Calu3 (cell line): ENCODE results near the gene SCGB1D1. TPM values are rescaled to one million over a fixed set of nuclear protein-coding genes. Genes with fewer than 3 reads are reported as not detected.
A peak's percentile ranks its signal among the peaks of the same experiment; 100 is the strongest.

Experiments used
- BruUV-seq: library from RNA; stranded (reverse); fragments of 400-500 nt; replicated peaks from 2 replicates; lab custom pipeline; 2021; lab: Mats Ljungman, UMichigan
- CTCF ChIA-PET: fragments of 300-600 bp; sonication (Branson Sonifier 250); formaldehyde crosslinking; loops from one replicate; lab custom pipeline; 2022; ENCODE audit warnings: antibody characterized with exemption; lab: Charles Lee
- DNase-seq: peaks from one replicate; pipeline ENCODE4 v3.0.0; 2022
- H3K27ac Mint-ChIP-seq: one replicate; pipeline ENCODE4 v1.8.0; 2022; ENCODE audit warnings: mixed read lengths; ENCODE audit not compliant: unreplicated experiment
- H3K27me3 Mint-ChIP-seq: one replicate; pipeline ENCODE4 v1.8.0; 2022; ENCODE audit warnings: mixed read lengths; ENCODE audit not compliant: unreplicated experiment
- H3K36me3 Mint-ChIP-seq: one replicate; pipeline ENCODE4 v1.8.0; 2022; ENCODE audit warnings: mild to moderate bottlenecking, moderate library complexity, mixed read lengths; ENCODE audit not compliant: insufficient read depth, unreplicated experiment
- H3K4me1 Mint-ChIP-seq: one replicate; pipeline ENCODE4 v1.8.0; 2022; ENCODE audit warnings: mild to moderate bottlenecking, low read depth, mixed read lengths; ENCODE audit not compliant: unreplicated experiment
- H3K4me3 Mint-ChIP-seq: one replicate; pipeline ENCODE4 v1.8.0; 2022; ENCODE audit warnings: mild to moderate bottlenecking, low read depth, moderate library complexity, mixed read lengths; ENCODE audit not compliant: unreplicated experiment
- H3K9me3 Mint-ChIP-seq: one replicate; pipeline ENCODE4 v1.8.0; 2022; ENCODE audit warnings: low read depth, mixed read lengths; ENCODE audit not compliant: unreplicated experiment
- intact Hi-C: fragments of 100-400 bp; cut with micrococcal nuclease; formaldehyde crosslinking; loops from one replicate; pipeline ENCODE4 v1.10.0; 2022; ENCODE audit not compliant: unreplicated experiment
- total RNA-seq: library from RNA; stranded (reverse); gene quantifications from 2 replicates; pipeline ENCODE4 v1.2.3, GENCODE V29; 2022
- TF ChIP-seq, protein P1 (sequence below): fragments of 200-600 bp; IDR thresholded peaks from one replicate; pipeline ENCODE4 v1.8.0; 2022; ENCODE audit warnings: antibody characterized with exemption; ENCODE audit not compliant: unreplicated experiment

SCGB1D1 gene
- total RNA-seq, 1 experiment from 2014 or later, result not detected

DNA sequence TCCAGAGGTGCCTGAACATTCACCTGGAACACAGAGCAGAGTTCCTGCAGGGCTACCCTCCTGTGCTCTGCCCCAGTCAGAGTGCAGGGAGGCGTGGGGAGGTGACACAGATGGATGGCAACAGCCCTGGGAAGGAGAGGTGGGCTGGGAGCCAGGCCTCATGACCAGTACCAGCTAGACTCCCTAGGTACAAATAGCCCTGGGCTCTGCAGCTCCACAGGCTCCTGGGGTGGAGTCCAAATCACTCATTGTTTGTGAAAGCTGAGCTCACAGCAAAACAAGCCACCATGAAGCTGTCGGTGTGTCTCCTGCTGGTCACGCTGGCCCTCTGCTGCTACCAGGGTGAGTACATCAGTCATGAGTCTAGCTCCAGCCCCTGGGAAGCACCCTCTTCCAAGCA is 52.0 kb downstream of the SCGB1D1 start, which contains the start of gene SCGB1D2:
Gene SCGB1D2, plus strand, starts transcription at position 219 of the 400 bp plus-strand sequence. Its CDS starts 69 bp downstream, at position 288.
- Mint-ChIP-seq H3K4me3 (no peak within 1 kb of the TSS), H3K27me3 (peaks cover 90% of the 10 kb centered on the region)

More for the DNA sequence above, 52.0 kb downstream of the SCGB1D1 start, which contains the start of gene SCGB1D2:
- no peaks in the 10 kb centered on the region for H3K36me3 Mint-ChIP-seq
- BruUV-seq, result no TSS peak
- H3K4me1 Mint-ChIP-seq, result no peaks in the 10 kb centered on the region
- TF ChIP-seq, protein P1, sequence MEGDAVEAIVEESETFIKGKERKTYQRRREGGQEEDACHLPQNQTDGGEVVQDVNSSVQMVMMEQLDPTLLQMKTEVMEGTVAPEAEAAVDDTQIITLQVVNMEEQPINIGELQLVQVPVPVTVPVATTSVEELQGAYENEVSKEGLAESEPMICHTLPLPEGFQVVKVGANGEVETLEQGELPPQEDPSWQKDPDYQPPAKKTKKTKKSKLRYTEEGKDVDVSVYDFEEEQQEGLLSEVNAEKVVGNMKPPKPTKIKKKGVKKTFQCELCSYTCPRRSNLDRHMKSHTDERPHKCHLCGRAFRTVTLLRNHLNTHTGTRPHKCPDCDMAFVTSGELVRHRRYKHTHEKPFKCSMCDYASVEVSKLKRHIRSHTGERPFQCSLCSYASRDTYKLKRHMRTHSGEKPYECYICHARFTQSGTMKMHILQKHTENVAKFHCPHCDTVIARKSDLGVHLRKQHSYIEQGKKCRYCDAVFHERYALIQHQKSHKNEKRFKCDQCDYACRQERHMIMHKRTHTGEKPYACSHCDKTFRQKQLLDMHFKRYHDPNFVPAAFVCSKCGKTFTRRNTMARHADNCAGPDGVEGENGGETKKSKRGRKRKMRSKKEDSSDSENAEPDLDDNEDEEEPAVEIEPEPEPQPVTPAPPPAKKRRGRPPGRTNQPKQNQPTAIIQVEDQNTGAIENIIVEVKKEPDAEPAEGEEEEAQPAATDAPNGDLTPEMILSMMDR, result no peak
- intact Hi-C loops, result no loop called here
- peak; percentile 2 for DNase-seq
- CTCF ChIA-PET, result no interaction called here
- H3K27ac Mint-ChIP-seq, result no peak within 1 kb of the TSS
- H3K9me3 Mint-ChIP-seq, result no peaks in the 10 kb centered on the region

Other genes starting within 250 kb of the SCGB1D1 start
- 0.78 and 1.1 TPM in 2 replicates for gene BEST1, start 239.9 kb upstream of the SCGB1D1 start, total RNA-seq
- gene FTH1, start 222.6 kb upstream of the SCGB1D1 start, total RNA-seq, result 1,555 and 1,627 TPM in 2 replicates
- gene INCENP, start 66.2 kb upstream of the SCGB1D1 start, total RNA-seq, result 94.3 and 115 TPM in 2 replicates
- gene SCGB2A1, start 18.5 kb downstream of the SCGB1D1 start, total RNA-seq, result not detected in 2 replicates
- gene SCGB1D2, start 52.0 kb downstream of the SCGB1D1 start, total RNA-seq, result not detected in 2 replicates
- gene SCGB2A2, start 79.9 kb downstream of the SCGB1D1 start, total RNA-seq, result not detected in 2 replicates
- not detected in 2 replicates for gene SCGB1D4, start 108.9 kb downstream of the SCGB1D1 start, total RNA-seq
- gene ASRGL1, start 147.2 kb downstream of the SCGB1D1 start, total RNA-seq, result 30.3 and 38.7 TPM in 2 replicates
- gene SCGB1A1, start 228.8 kb downstream of the SCGB1D1 start, total RNA-seq, result not detected in 2 replicates